GF-D8 (cell line): ENCODE results near the gene OTULIN.
A peak's percentile ranks its signal among the peaks of the same experiment; 100 is the strongest.

Source experiments
- DNase-seq: peaks from one replicate; lab custom pipeline; 2025; lab: John Stamatoyannopoulos, UW

OTULIN gene

DNA sequence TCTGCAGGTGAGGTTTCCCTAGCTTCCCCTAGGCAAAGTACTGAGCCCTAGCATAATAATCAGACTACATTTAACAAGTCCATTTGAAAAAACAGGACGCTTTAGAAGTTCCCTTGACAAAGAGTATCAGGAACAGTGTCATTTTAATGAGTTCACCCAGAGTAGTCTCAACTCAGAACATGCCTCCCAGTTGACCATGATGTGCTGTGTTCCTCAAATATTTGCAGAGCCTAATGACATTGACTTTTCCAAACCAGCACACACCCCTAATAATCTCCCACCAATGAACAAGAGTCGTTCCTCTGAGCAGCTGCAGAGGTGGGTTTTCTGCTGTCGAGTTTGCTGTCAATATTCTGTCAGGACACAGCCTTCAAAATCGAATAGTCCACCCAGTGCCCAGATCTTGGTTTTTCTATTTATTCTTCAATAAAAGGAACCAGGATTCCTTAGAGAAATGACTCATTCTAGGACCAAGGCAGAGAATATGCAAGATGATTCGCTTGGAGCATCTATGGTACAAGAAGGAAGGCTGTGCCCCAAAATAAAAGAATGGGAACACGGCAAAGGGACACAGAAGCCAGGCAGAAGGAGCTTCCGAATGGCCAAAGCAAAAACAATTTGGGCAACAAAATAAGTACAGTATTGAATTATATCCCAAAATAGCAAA, 57.6 kb downstream of the OTULIN start:
- no peak for DNase-seq

DNA sequence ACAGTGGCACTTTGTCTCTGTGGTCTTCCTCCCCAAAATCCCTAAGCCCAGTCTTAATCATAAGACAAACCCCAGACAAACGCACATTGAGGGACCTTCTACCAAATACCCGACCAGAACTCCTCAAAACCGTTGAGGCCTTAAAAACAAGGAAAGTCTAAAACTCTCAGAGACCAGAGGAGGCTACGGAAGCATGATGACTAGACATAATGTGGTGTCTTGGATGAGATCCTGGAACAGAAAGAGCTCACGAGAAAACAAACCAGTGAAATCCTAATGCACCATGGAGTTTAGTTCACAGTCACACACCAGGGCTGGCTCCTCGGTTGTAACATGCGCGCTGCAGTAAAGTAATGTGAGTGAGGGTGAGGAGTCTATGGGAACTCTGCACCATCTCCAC, 58.4 kb downstream of the OTULIN start:
- DNase-seq = no peak

GRCh38 chr5:14723701-14724132, 59.2 kb downstream of the OTULIN start:
- no peak for DNase-seq

- DNase-seq = peak; percentile 38
Observed at GRCh38 chr5:14724633-14725032, 60.1 kb downstream of the OTULIN start.

DNA sequence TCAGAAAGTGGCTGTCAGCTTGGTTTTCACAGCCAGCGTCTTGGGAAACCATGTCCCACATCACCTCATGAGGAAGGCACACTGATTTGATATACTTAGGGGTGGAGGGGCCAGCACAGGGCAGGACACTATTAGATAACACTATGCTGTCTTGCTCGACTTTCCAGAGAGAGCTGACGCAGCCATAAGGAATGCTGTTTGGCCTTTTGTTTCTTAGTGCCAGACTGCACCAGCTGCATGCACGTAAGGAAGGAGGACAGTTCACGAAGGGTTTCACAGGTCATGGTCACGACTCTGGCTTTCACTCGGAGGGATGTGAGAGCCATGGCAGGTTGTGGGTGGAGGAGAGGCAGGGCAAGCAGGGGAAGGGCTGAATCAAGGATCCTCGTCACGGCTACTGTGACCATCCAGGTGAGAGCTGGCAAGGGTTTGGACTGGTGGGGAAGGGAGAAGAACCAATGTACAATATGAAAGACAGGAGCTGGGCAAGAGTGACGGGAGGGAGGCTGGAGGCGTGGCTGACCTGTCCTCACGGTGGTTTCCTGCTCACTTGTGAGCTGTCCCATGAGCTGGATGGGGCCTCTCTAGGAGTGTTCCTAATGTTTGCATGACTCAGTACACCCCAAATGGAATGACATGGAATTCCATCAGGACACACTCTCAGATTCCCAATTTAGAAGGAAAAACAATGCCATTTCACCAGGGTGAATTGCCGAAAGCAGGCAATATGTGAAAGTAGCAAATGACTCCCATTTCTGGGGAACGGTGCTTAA, 61.7 kb downstream of the OTULIN start:
- no peak for DNase-seq

GRCh38 chr5:14727428-14727865, 62.9 kb downstream of the OTULIN start:
- peak; percentile 34 for DNase-seq

- no peak for DNase-seq
Observed at GRCh38 chr5:14727928-14728458, 63.5 kb downstream of the OTULIN start.

GRCh38 chr5:14728459-14728938, 64.0 kb downstream of the OTULIN start:
- DNase-seq = no peak

DNA sequence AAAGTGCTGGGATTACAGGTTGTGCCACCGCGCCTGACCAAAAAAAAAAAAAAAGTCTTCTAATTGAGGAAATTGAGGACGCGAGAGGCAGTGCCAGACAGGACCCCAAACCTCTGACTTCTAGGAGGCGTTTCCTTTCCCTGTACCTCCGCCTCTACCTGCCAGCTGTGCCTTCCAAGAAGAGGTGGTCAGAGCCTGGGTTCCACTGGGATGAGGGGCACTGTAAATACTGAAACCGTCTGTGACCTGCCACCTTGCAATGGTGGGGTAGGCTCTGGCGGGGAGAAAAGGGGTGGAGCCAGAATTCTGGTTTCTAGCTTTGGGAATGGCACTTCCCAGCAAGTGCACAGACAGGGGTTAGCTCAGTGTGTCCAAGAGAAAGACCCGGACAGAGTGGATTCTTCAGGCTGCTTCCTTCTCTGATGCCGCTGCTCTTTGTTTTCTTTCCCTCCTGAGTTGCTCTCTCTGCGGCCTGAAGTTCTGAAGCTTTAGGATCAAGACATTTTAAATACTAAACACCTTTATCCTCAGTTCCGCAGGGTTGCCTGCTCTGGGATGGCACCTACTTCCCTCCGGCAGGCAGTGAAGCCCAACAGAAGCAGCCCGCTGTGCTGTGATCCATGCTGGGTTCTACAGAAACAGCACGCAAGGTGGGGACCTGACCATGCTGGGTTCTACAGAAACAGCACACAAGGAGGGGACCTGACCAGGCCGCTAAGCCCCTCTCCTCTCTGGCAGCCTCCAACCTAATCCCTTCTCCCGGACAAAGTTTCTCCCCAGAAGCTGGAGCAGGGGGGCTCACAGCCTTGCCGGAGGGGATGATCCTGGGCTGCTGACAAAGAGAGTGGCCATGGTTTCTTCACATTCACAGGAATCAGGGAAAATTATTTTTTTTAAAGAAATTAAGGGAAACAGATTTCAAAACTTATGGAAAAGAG, 65.2 kb downstream of the OTULIN start:
- no peak for DNase-seq

GRCh38 chr5:14730466-14730865, 65.9 kb downstream of the OTULIN start:
- no peak for DNase-seq

DNA sequence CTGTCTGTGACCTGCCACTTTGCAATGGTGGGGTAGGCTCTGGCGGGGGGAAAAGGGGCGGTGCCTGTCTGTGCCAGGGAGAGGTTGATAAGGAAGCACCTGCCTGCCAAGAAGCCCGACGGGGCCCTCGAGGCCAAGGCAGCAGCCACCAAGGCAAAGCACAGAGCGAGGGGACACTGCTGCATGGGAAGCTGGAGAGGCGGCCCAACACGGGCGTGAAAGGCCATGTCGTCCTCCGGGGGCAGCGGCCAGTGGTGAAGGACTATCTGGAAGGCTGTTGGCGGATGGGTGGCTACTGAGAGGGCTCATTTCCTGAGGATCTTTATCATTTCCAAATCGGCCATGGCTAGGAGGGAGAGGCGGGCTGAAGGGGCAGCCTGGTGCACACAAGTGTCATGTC, 66.4 kb downstream of the OTULIN start:
- no peak for DNase-seq

DNA sequence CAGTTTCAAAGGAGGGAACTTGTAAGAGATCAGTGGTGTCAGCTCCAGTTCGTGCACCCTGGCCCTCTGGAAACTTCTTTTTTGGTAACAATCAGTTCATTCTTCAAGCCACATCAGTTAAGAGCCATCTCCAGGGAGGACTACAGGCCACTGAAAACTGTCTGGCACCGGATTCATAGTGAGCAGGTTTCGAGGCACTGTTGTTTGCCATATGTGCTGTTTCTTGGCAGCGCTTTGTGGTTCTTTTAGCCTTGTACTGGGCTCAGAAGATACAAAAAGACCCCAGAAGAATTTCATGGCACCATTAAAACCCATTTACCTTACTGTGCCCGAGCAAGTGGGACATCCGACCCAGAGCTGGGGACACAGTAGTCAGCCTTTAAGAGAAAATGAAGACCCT, 68.5 kb downstream of the OTULIN start:
- DNase-seq = no peak

- DNase-seq = no peak
Observed at GRCh38 chr5:14733661-14734060, 69.1 kb downstream of the OTULIN start.

- no peak for DNase-seq
Observed at GRCh38 chr5:14734396-14734795, 69.9 kb downstream of the OTULIN start.

- no peak for DNase-seq
Observed at GRCh38 chr5:14735944-14736343, 71.4 kb downstream of the OTULIN start.

- DNase-seq = no peak
Observed at GRCh38 chr5:14737291-14737690, 72.8 kb downstream of the OTULIN start.

GRCh38 chr5:14738050-14738449, 73.5 kb downstream of the OTULIN start:
- no peak for DNase-seq

DNA sequence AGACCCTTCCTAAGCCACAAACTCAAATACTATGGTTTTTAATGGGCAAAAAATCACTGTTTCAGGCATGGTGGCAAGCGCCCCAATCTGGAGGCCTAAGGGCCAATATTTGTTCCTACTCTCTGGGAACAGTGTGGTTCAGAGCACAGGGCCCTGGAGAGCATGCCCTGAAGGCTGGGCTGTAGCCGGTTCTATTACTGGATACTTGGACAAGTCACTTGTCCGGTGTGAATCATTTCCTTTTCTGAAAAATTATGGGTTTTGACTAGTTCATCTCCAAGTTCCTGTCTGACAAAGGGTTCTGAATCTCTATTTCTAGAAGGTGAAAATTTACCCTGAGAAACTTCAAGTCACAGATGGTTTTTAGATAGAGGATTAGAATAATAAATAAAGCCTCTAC, 75.0 kb downstream of the OTULIN start:
- no peak for DNase-seq

DNA sequence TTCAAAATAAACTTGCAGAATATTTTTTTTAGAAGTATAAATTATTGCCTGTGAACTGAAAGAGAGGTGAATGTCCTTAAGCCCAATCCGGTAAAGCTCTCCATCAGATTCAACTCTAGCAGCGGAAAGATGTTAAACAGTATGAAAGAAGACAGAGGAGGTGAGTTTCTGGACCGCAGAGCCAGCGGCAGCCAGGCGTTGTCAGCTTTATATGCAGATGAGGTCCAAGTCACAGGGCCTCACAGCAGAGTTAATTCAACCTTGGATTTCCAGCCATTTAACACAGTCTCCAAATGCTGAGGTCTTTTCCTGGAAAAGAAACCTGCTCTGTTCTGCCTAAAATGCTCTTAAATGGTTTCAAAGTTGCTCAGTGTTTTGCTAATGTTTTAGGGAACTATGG, 75.5 kb downstream of the OTULIN start:
- DNase-seq = no peak

DNA sequence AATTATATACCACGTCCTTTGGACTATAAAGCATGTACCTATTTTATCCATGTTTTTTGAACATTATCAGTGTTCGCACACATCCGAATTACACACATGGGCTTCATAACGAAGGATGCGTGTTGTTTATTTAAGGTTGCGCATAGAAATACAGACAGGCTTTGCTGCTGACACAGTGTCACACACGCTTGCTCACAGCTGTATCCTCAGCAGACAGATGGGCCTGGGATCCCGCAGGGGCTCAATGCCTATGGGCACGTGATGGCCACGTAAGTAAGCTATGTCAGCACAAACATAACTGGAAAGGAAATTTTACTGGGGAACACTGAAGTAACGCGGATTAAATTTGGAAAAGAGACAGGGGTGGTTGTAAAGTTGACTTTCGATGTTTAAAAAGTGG, 76.6 kb downstream of the OTULIN start:
- DNase-seq = no peak

DNA sequence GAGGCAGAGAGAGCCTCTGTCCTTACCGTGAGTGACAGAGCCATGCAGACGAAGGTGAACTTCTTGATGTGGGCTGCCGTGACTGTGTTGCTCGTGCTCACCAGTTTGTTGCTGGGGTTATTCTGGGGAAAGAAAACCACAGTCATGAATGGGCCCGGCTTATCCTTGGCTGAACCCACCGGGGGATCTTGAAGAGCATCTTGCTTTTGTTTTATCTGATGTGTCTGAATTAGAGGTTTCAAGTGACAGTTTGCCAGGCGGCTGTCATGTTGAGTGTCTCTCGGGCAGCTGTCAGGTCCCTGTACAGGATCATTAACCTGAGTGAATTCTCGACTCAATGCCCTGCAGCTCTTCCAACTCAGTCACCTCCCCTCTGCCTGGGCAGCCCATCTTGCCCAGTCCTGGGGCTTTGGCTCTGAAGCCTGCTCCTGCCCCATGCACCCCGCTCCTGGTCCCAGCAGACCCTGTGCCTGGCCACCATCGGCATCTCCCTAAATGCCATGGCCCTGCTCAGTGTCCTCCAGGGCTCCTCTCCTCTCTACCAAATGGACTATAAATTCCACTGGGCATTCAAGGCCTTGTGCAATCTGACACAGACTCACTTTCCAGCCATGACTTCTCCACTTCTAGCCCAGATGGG, 77.4 kb downstream of the OTULIN start:
- DNase-seq = no peak

DNA sequence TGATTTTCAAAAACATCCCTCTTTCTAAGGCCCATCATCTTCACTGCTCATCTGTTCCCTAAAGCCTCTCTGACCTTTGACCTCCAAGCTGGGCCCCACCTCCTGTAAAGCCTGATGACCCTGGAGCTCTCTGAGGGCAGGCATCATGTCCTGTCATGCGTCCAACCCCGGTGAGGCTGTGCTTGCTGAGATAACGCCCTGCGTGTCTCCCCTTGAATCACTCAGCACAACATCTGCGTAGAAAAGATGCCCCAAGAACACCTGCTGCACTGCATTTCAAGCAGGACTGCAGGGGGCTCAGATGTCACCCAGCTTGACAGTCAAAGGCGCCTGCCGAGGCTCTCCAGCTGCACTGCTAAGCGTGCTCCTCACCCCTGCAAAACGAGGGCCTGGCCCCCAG, 78.0 kb downstream of the OTULIN start:
- DNase-seq = no peak
